Activated naive CD4-positive, alpha-beta T cell treated with Interleukin-2 at 50 U/mL for 16 hours (primary cell): ENCODE results near the gene ASTN2.
"Not testable (repeated sequence)": the region's sequence is repeated elsewhere in the genome, so short reads cannot be mapped to it uniquely, and the experiment has no call there.

ENCODE experiments used
- DNase-seq: peaks from one replicate; pipeline ENCODE4 v3.0.0-alpha.2; 2020

ASTN2 gene

GRCh38 chr9:116942593-116943061, 472.2 kb downstream of the ASTN2 start:
- DNase-seq, result no peak

GRCh38 chr9:116941266-116941665, 473.6 kb downstream of the ASTN2 start:
- DNase-seq, result no peak

DNA sequence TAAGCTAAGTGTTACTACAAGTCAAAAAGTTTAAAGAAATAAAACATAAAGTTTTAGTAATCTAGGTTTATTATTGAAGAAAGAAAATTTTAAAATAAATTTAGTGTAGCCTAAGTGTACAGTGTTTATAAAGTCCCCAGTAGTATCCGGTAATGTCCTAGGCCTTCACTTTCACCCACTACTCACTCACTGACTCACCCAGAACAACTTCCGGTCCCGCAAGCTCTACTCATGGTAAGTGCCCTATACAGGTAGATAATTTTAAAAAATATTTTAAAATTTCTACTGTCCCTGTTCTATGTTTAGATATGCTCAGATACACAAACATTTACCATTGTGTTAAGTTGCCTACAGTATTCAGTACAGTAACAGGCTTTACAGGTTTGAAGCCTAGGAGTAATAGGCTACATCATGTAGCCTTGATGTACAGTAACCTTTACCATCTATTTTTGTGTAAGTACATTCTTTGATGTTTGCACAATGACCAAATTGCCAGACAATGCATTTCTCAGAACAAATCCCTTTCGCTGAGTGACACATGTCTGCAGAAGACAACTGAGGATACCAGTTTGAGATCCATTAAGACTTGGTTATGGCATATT, 474.1 kb downstream of the ASTN2 start:
- DNase-seq, result no peak

DNA sequence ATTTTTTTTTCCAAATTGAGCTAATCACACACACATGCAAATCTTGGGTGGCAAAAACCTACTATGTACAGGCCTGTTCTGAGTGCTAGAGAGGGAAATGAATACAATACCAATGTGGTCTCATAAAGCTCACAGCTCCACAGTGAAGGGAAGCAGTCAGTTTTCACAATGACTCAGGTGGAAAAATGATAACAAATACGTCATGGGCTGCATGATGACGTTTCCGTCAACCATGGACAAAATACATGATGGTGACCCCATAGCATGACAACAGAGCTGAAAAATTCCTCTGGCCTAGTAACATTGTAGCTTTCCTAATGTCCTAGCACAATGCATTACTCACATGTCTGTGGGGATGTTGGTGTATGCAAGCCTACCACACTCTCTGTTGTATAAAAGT, 475.2 kb downstream of the ASTN2 start:
- no peak for DNase-seq

GRCh38 chr9:116939161-116939560, 475.7 kb downstream of the ASTN2 start:
- DNase-seq, result no peak

GRCh38 chr9:116937361-116937760, 477.5 kb downstream of the ASTN2 start:
- DNase-seq, result no peak

DNA sequence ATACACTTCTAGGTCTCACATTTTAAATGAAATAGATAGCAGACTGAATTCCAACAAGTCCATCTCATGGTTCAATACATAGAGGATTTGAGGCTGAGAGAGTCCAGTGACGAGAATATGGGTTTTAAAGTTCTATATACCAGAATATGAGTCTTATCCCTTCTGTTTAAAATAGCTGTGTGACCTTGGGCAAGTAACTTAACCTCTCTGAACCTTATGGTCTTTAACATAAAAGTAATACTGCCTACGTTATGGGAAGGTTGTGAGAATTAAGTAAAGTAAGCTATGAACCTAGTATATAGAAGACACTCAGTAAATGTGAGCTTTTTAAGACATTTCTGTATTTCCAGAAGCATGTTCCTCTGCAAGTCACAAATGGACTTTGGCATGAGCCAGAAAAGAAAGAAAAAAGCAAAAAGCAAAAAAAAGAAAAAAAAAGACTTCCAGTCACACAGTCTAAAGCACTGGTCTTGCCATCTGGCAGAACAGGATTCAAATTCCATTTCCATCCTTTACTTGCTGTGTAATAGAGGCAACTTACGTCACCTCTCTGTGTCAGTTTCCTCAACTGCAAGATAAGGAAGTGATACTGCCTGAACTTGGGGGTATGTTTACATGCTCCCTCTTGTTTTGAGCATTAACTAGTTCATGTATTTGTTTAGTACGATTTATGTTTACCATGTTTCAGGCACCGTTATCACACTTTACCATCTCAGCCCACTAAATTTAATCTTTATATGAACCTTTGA, 479.5 kb downstream of the ASTN2 start:
- DNase-seq, result no peak

GRCh38 chr9:116934131-116934530, 480.7 kb downstream of the ASTN2 start:
- no peak for DNase-seq

GRCh38 chr9:116933251-116933650, 481.6 kb downstream of the ASTN2 start:
- DNase-seq, result no peak

DNA sequence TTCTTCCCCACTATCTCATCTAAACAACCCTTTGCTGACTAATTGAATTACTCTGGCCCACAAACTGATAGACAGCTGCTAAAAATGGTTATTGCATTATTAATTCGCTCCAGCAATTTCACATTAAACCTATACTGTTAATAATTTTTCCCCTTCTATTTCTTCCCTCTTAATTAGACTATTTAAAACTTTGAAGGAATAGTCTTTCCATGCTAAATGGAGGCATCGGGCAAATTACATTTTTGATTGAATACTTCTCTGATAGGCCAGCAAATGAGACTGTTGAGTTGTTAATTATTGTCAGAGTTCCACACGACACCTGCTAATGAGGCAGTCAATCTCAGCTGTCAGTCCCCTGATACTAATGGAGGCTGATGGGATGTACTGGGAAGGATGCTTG, 485.2 kb downstream of the ASTN2 start:
- DNase-seq, result no peak

- DNase-seq, result no peak
Measured at GRCh38 chr9:116928884-116929283, 486.0 kb downstream of the ASTN2 start.

GRCh38 chr9:116928289-116928688, 486.6 kb downstream of the ASTN2 start:
- DNase-seq, result no peak

- DNase-seq, result no peak
Measured at GRCh38 chr9:116927726-116928125, 487.1 kb downstream of the ASTN2 start.

GRCh38 chr9:116925121-116925520, 489.7 kb downstream of the ASTN2 start:
- no peak for DNase-seq

DNA sequence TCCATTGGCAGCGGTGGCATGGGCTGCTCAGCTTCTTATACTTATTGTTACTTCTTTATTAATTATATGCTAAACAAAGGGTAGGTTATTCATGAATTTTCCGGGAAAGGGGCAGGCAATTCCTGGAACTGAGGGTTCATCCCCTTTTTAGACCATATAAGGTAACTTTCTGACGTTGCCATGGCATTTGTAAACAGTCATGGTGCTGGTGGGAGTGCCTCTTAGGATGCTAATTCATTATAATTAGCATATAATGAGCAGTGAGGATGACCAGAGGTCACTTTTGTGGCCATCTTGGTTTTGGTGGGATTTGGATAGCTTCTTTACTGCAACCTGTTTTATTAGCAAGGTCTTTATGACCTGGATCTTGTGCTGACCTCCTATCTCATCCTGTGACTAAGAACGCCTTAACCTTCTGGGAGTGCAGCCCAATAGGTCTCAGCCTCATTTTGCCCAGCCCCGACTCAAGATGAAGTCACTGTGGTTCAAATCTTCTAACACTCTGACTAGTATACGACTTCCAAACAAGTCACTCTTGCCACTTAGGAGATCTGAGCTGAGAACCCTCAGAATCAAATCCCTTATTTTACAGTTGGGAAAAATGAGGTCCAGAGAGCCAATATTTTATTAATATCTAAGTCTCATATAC, 490.3 kb downstream of the ASTN2 start:
- no peak for DNase-seq

DNA sequence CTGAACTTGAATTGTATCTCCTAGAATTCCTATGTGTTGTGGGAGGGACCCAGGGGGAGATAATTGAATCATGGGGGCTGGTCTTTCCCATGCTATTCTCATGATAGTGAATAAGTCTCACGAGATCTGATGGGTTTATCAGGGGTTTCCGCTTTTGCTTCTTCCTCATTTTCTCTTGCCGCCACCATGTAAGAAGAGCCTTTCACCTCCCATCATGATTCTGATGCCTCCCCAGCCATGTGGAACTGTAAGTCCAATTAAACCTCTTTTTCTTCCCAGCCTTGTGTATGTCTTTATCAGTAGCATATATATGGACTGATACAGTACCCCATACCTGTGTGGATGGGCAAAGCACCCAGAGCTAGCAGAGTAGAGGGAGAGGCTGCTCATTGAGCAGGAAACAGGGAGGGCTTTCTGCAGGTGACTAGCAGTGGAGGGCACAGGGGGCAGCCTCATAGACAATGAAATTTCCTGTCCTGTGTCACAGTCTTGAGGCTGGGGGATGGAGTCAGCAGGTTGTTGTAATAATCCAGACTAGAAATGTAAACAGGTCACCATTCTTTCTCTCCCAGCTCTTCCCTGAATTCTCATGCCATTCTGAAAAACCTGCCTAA, 496.9 kb downstream of the ASTN2 start:
- DNase-seq, result not testable (repeated sequence)

- DNase-seq, result no peak
Measured at GRCh38 chr9:116913536-116913935, 501.3 kb downstream of the ASTN2 start.

GRCh38 chr9:116910201-116910600, 504.7 kb downstream of the ASTN2 start:
- DNase-seq, result no peak

DNA sequence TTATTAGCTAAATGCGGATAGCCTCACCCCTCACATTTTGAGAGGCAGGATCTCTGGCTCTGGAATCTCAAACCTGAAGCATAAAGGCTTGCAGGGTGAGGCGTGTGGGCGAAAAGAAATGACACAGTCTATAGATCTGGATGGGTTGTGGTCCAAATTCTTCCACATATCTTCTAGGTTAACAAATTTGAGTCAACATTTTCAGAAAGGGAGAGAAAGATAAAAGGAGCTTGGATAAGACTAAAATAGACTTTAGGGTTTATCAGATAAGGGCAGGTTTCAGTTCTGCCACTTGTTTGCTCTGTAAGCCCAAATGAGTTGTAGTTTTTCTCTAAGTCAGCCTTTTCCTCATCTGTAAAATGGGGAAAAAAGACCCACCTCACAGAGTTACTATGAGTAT, 506.9 kb downstream of the ASTN2 start:
- DNase-seq, result no peak

DNA sequence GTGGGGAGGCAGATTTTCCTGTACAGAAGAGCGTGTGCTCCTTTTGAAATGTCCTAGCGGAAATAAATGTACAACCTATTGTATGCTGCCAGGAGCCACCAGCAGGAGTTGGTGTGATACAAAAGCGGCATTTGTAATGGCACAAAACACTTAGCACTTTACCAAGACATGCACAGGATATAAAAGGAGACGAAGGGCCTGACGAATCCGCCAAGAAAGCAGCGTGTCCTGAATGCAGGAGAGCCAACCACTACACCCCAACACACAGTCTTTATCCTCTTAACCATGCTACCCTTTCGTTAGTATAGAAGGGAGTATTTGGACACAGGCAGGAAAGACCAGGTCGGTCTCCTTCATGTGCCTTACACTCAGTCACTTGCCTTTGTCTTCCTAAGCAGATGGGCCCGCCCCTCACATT, 509.7 kb downstream of the ASTN2 start:
- DNase-seq, result no peak

GRCh38 chr9:116904165-116904564, 510.7 kb downstream of the ASTN2 start:
- DNase-seq, result no peak

- no peak for DNase-seq
Measured at GRCh38 chr9:116901260-116901659, 513.6 kb downstream of the ASTN2 start.

DNA sequence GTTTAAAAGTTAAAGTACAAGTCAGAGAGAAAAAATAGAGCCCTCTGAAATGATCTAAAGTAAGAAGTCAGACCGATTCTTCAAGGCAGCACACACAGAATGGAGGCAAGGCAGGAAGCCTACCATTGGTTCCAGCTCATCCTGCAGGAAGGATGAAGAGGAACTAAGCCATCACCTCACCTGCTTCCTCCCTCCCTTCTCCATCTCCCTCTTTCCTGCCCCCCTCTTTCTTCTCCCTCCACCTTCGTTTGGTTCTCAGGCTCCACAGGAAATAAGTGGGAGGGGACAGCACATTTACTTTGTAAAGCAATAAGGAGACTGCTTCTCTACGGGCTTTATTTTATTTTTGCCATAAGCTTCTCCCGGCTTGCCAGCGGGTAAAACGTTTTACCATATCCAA, 514.3 kb downstream of the ASTN2 start:
- DNase-seq, result no peak

GRCh38 chr9:116900007-116900367, 514.9 kb downstream of the ASTN2 start:
- DNase-seq, result no peak
